Fibroblast of lung (primary cell): Measurements from ENCODE around the gene ZSWIM6. TPM values are rescaled to one million over a fixed set of nuclear protein-coding genes. Genes with fewer than 3 reads are reported as not detected.

Experiments
- DNase-seq, 2 donors: peaks; one replicate each; pipeline versions ENCODE4 v3.0.0 to v3.0.0-alpha.2; 2010; ENCODE audit warnings: low read depth in 2 of 2
- H2AFZ ChIP-seq: 2 replicates; pipeline ENCODE4 v1.5.1; 2012; ENCODE audit warnings: low read length, control low read depth, inconsistent platforms
- H3K27ac ChIP-seq: 2 replicates; pipeline ENCODE4 v1.5.1; 2011; ENCODE audit warnings: low read length, control low read depth; ENCODE audit not compliant: insufficient read depth
- H3K27me3 ChIP-seq: 2 replicates; pipeline ENCODE4 v1.5.1; 2011; ENCODE audit warnings: mild to moderate bottlenecking, low read length; ENCODE audit not compliant: control insufficient read depth, insufficient read depth
- H3K36me3 ChIP-seq: 2 replicates; pipeline ENCODE4 v1.5.1; 2011; ENCODE audit warnings: low read length; ENCODE audit not compliant: control insufficient read depth, insufficient read depth
- H3K4me1 ChIP-seq: 2 replicates; pipeline ENCODE4 v1.5.1; 2011; ENCODE audit warnings: low read length; ENCODE audit not compliant: control insufficient read depth, insufficient read depth; ENCODE audit errors: extremely low read depth
- H3K4me2 ChIP-seq: 2 replicates; pipeline ENCODE4 v1.5.1; 2011; ENCODE audit warnings: low read length, control low read depth; ENCODE audit not compliant: insufficient read depth; ENCODE audit errors: extremely low read depth
- H3K4me3 ChIP-seq, 4 experiments: fragments of 200-600 bp in 1 of 4; sonication (generic) in 1 of 4; replicated peaks in 1 of 4; 2 replicates each; pipeline ENCODE4 v1.5.1; 2011 to 2016; ENCODE audit warnings: low read length in 4 of 4, low read depth in 3 of 4, mild to moderate bottlenecking in 3 of 4, control low read depth in 2 of 4, inconsistent platforms in 1 of 4, mixed read lengths in 1 of 4; ENCODE audit not compliant: insufficient read depth in 1 of 4; ENCODE audit errors: control extremely low read depth in 1 of 4
- H3K79me2 ChIP-seq: 2 replicates; pipeline ENCODE4 v1.5.1; 2012; ENCODE audit warnings: mild to moderate bottlenecking, low read length, inconsistent platforms; ENCODE audit not compliant: control insufficient read depth, insufficient read depth
- H3K9ac ChIP-seq: 2 replicates; pipeline ENCODE4 v1.5.1; 2011; ENCODE audit warnings: mild to moderate bottlenecking, low read length, control low read depth; ENCODE audit not compliant: insufficient read depth
- H3K9me3 ChIP-seq: 2 replicates; pipeline ENCODE4 v1.5.1; 2012; ENCODE audit warnings: low read depth, low read length; ENCODE audit not compliant: control insufficient read depth, insufficient read depth
- H4K20me1 ChIP-seq: 2 replicates; pipeline ENCODE4 v1.5.1; 2011; ENCODE audit warnings: low read length; ENCODE audit not compliant: control insufficient read depth, insufficient read depth; ENCODE audit errors: extremely low read depth
- EZH2 ChIP-seq: IDR thresholded peaks from 2 replicates; pipeline ENCODE4 v1.5.1; 2012; ENCODE audit warnings: low read length, control low read depth, mild to moderate bottlenecking; ENCODE audit errors: missing control alignments
- polyA plus RNA-seq, 2 donors: library from polyadenylated mRNA; depleted of rRNA in 1 of 2; stranded (reverse) in 1 of 2; unstranded in 1 of 2; fragments of >200 nt; gene quantifications; 2 replicates each; pipeline ENCODE4 v1.2.1, GENCODE V29; 2011 to 2012; ENCODE audit warnings: missing spikeins in 1 of 2
- total RNA-seq: library from RNA; depleted of rRNA; stranded (reverse); fragments of >200 nt; gene quantifications from 2 replicates; pipeline ENCODE4 v1.2.1, GENCODE V29; 2014
- TF ChIP-seq, protein P1 (sequence below), 2 donors: IDR thresholded peaks in 1 of 2; conservative IDR thresholded peaks in 1 of 2; 1 replicate in 1 of 2; 2 replicates in 1 of 2; pipeline ENCODE4 v1.5.1; 2011 to 2012; ENCODE audit warnings: low read length in 2 of 2, control low read depth in 1 of 2, inconsistent platforms in 1 of 2, low read depth in 1 of 2, mild to moderate bottlenecking in 1 of 2

Gene ZSWIM6
- total and polyA plus RNA-seq, 2 donors (not counting 1 experiment from before 2014, with no cell fraction given) = 23.5 to 26.6 TPM

GRCh38 chr5:61340775-61341361 lies 8.8 kb downstream of the ZSWIM6 start:
- no peak overlapping the region for H3K4me2 ChIP-seq
- H3K79me2 ChIP-seq = peaks cover 99% of the 10 kb centered on the region
- no peak overlapping the region for H2AFZ ChIP-seq
- TF ChIP-seq, protein P1, sequence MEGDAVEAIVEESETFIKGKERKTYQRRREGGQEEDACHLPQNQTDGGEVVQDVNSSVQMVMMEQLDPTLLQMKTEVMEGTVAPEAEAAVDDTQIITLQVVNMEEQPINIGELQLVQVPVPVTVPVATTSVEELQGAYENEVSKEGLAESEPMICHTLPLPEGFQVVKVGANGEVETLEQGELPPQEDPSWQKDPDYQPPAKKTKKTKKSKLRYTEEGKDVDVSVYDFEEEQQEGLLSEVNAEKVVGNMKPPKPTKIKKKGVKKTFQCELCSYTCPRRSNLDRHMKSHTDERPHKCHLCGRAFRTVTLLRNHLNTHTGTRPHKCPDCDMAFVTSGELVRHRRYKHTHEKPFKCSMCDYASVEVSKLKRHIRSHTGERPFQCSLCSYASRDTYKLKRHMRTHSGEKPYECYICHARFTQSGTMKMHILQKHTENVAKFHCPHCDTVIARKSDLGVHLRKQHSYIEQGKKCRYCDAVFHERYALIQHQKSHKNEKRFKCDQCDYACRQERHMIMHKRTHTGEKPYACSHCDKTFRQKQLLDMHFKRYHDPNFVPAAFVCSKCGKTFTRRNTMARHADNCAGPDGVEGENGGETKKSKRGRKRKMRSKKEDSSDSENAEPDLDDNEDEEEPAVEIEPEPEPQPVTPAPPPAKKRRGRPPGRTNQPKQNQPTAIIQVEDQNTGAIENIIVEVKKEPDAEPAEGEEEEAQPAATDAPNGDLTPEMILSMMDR (conservative IDR thresholded peaks at IDR 0.05 in 1 of 2, IDR thresholded peaks at IDR 0.05 in 1 of 2; ENCODE audit: low read depth in 1 of 2, low read length in 2 of 2) = no peak
- TF ChIP-seq EZH2 = no peak
- H3K27ac ChIP-seq = no peak overlapping the region
- H3K36me3 ChIP-seq = no peaks in the 10 kb centered on the region
- no peaks in the 10 kb centered on the region for H3K27me3 ChIP-seq
- DNase-seq = no peak
- H3K9ac ChIP-seq = no peak overlapping the region
- H3K4me3 ChIP-seq = no peak overlapping the region
- peaks cover 33% of the 10 kb centered on the region for H4K20me1 ChIP-seq
- peaks cover 5% of the 10 kb centered on the region for H3K4me1 ChIP-seq
- no peaks in the 10 kb centered on the region for H3K9me3 ChIP-seq

GRCh38 chr5:61342071-61342501 lies 10.0 kb downstream of the ZSWIM6 start:
- Histone ChIP-seq H4K20me1 (peaks cover 35% of the 10 kb centered on the region), H3K9me3 (no peaks in the 10 kb centered on the region), H3K4me1 (peaks cover 5% of the 10 kb centered on the region), H3K4me3 (no peak overlapping the region), H3K4me2 (no peak overlapping the region), H3K79me2 (peaks cover 98% of the 10 kb centered on the region), H3K9ac (no peak overlapping the region), H3K27ac (no peak overlapping the region), H2AFZ (no peak overlapping the region), H3K36me3 (no peaks in the 10 kb centered on the region), H3K27me3 (no peaks in the 10 kb centered on the region)
- DNase-seq = peak; percentile 67 to 89
- TF ChIP-seq, protein P1 (conservative IDR thresholded peaks at IDR 0.05 in 1 of 2, IDR thresholded peaks at IDR 0.05 in 1 of 2; ENCODE audit: low read depth in 1 of 2, low read length in 2 of 2) = no peak
- no peak for TF ChIP-seq EZH2

- H3K9me3 ChIP-seq = no peaks in the 10 kb centered on the region
- no peak overlapping the region for H3K4me3 ChIP-seq
- no peak overlapping the region for H2AFZ ChIP-seq
- peak in 1 of 2 donors; percentile 52 for DNase-seq
- no peak for TF ChIP-seq EZH2
- TF ChIP-seq, protein P1 (conservative IDR thresholded peaks at IDR 0.05 in 1 of 2, IDR thresholded peaks at IDR 0.05 in 1 of 2; ENCODE audit: low read depth in 1 of 2, low read length in 2 of 2) = no peak
- peaks cover 24% of the 10 kb centered on the region for H4K20me1 ChIP-seq
- H3K36me3 ChIP-seq = no peaks in the 10 kb centered on the region
- peaks cover 96% of the 10 kb centered on the region for H3K79me2 ChIP-seq
- H3K9ac ChIP-seq = no peak overlapping the region
- H3K4me2 ChIP-seq = no peak overlapping the region
- H3K27me3 ChIP-seq = no peaks in the 10 kb centered on the region
- peaks cover 5% of the 10 kb centered on the region for H3K4me1 ChIP-seq
- H3K27ac ChIP-seq = no peak overlapping the region
Observed at GRCh38 chr5:61344187-61344944, 12.3 kb downstream of the ZSWIM6 start.
